DOHH2 (cell line): Measurements from ENCODE around the gene LBH.

Experiments
- H3F3A ChIP-seq: fragments of 200-600 bp; sonication (generic), shearing (Covaris generic); 2 replicates; pipeline ENCODE4 v1.6.0; 2016; ENCODE audit warnings: antibody characterized with exemption, mild to moderate bottlenecking; ENCODE audit not compliant: control insufficient read depth, insufficient read depth
- H3K27ac ChIP-seq: fragments of 200-600 bp; sonication (generic); 2 replicates; pipeline ENCODE4 v1.5.1; 2014; ENCODE audit warnings: low read depth, mild to moderate bottlenecking, low read length, moderate library complexity
- H3K27me3 ChIP-seq: fragments of 200-600 bp; sonication (generic); 2 replicates; pipeline ENCODE4 v1.6.1; 2014; ENCODE audit warnings: mild to moderate bottlenecking, low read length, mixed read lengths; ENCODE audit not compliant: control insufficient read depth
- H3K36me3 ChIP-seq: fragments of 200-600 bp; sonication (generic); 2 replicates; pipeline ENCODE4 v1.6.1; 2014; ENCODE audit warnings: mild to moderate bottlenecking, low read length, moderate library complexity, mixed read lengths; ENCODE audit not compliant: control insufficient read depth
- H3K4me1 ChIP-seq: fragments of 200-600 bp; sonication (generic); 2 replicates; pipeline ENCODE4 v1.6.1; 2014; ENCODE audit warnings: mild to moderate bottlenecking, low read length, mixed read lengths; ENCODE audit not compliant: control insufficient read depth
- H3K4me2 ChIP-seq: fragments of 200-600 bp; sonication (generic); 2 replicates; pipeline ENCODE4 v1.6.0; 2014; ENCODE audit warnings: mild to moderate bottlenecking, low read length, moderate library complexity
- H3K4me3 ChIP-seq: fragments of 200-600 bp; sonication (generic); 2 replicates; pipeline ENCODE4 v1.5.1; 2014; ENCODE audit warnings: mild to moderate bottlenecking, low read length, mixed read lengths
- H3K79me2 ChIP-seq: fragments of 200-600 bp; sonication (generic); 2 replicates; pipeline ENCODE4 v1.6.1; 2014; ENCODE audit warnings: mild to moderate bottlenecking, low read length, mixed read lengths; ENCODE audit not compliant: control insufficient read depth
- H3K9me2 ChIP-seq: fragments of 200-600 bp; sonication (generic); replicated peaks from 2 replicates; pipeline ENCODE4 v1.6.1; 2014; ENCODE audit warnings: mild to moderate bottlenecking, low read length, mixed read lengths; ENCODE audit not compliant: control insufficient read depth
- H3K9me3 ChIP-seq: fragments of 200-600 bp; sonication (generic); 2 replicates; pipeline ENCODE4 v1.6.1; 2014; ENCODE audit warnings: antibody characterized with exemption, low read length, mixed read lengths; ENCODE audit not compliant: control insufficient read depth, insufficient read depth
- H4K20me1 ChIP-seq: fragments of 200-600 bp; sonication (generic); 2 replicates; pipeline ENCODE4 v1.6.0; 2014; ENCODE audit warnings: low read depth, mild to moderate bottlenecking, antibody characterized with exemption, low read length, moderate library complexity; ENCODE audit not compliant: control insufficient read depth, insufficient read depth
- CTCF ChIP-seq: fragments of 200-600 bp; sonication (generic); IDR thresholded peaks from one replicate; pipeline ENCODE4 v1.5.1; 2014; ENCODE audit warnings: antibody characterized with exemption, mild to moderate bottlenecking, low read depth, low read length; ENCODE audit not compliant: poor library complexity, severe bottlenecking
- EZH2phosphoT487 ChIP-seq: fragments of 200-600 bp; sonication (generic); IDR thresholded peaks from 2 replicates; pipeline ENCODE4 v1.6.1; 2017; ENCODE audit warnings: borderline replicate concordance, mild to moderate bottlenecking, antibody characterized with exemption, low read length, moderate library complexity, mixed read lengths

The LBH gene

GRCh38 chr2:30293303-30293921 lies 62.1 kb downstream of the LBH start:
- no peak overlapping the region for H3K27ac ChIP-seq
- no peaks in the 10 kb centered on the region for H3K79me2 ChIP-seq
- H3K9me2 ChIP-seq, result no peaks in the 10 kb centered on the region
- H3K4me1 ChIP-seq, result peaks cover 38% of the 10 kb centered on the region
- H3K27me3 ChIP-seq, result no peaks in the 10 kb centered on the region
- no peak overlapping the region for H3K4me3 ChIP-seq
- H3K36me3 ChIP-seq, result no peaks in the 10 kb centered on the region
- H3F3A ChIP-seq, result peaks cover 7% of the 10 kb centered on the region
- H3K9me3 ChIP-seq, result no peaks in the 10 kb centered on the region
- TF ChIP-seq EZH2phosphoT487 (no peak), CTCF (no peak)
- H3K4me2 ChIP-seq, result peak overlapping the region; percentile 32
- no peaks in the 10 kb centered on the region for H4K20me1 ChIP-seq

- no peak overlapping the region for H3K27ac ChIP-seq
- peaks cover 33% of the 10 kb centered on the region for H3K4me1 ChIP-seq
- no peaks in the 10 kb centered on the region for H3K9me2 ChIP-seq
- H3K79me2 ChIP-seq, result no peaks in the 10 kb centered on the region
- H3K27me3 ChIP-seq, result no peaks in the 10 kb centered on the region
- no peak overlapping the region for H3K4me2 ChIP-seq
- H3K36me3 ChIP-seq, result no peaks in the 10 kb centered on the region
- H4K20me1 ChIP-seq, result no peaks in the 10 kb centered on the region
- H3F3A ChIP-seq, result peaks cover 5% of the 10 kb centered on the region; the same call in 1 of the 2 replicates
- H3K9me3 ChIP-seq, result no peaks in the 10 kb centered on the region
- H3K4me3 ChIP-seq, result no peak overlapping the region
- no peak for TF ChIP-seq CTCF
These were observed 62.8 kb downstream of the LBH start for GRCh38 chr2:30294133-30294532.

GRCh38 chr2:30296496-30296895 lies 65.2 kb downstream of the LBH start:
- no peak overlapping the region for H3K4me2 ChIP-seq
- TF ChIP-seq EZH2phosphoT487, result no peak
- TF ChIP-seq CTCF, result no peak
- H3F3A ChIP-seq, result peaks cover 5% of the 10 kb centered on the region; the same call in 1 of the 2 replicates
- H3K79me2 ChIP-seq, result no peaks in the 10 kb centered on the region
- H3K4me3 ChIP-seq, result no peak overlapping the region
- no peaks in the 10 kb centered on the region for H3K36me3 ChIP-seq
- no peaks in the 10 kb centered on the region for H4K20me1 ChIP-seq
- H3K9me3 ChIP-seq, result no peaks in the 10 kb centered on the region
- H3K27me3 ChIP-seq, result no peaks in the 10 kb centered on the region
- no peaks in the 10 kb centered on the region for H3K9me2 ChIP-seq
- H3K4me1 ChIP-seq, result peaks cover 15% of the 10 kb centered on the region
- H3K27ac ChIP-seq, result no peak overlapping the region

GRCh38 chr2:30298302-30298701 lies 67.0 kb downstream of the LBH start:
- no peak overlapping the region for H3K4me3 ChIP-seq
- no peak overlapping the region for H3K27ac ChIP-seq
- H3K36me3 ChIP-seq, result no peaks in the 10 kb centered on the region
- H3K79me2 ChIP-seq, result no peaks in the 10 kb centered on the region
- H3K9me2 ChIP-seq, result no peaks in the 10 kb centered on the region
- TF ChIP-seq CTCF, result no peak
- no peak for TF ChIP-seq EZH2phosphoT487
- H3K9me3 ChIP-seq, result no peaks in the 10 kb centered on the region
- H3F3A ChIP-seq, result peaks cover 5% of the 10 kb centered on the region; the same call in 1 of the 2 replicates
- H3K4me2 ChIP-seq, result no peak overlapping the region
- H3K27me3 ChIP-seq, result no peaks in the 10 kb centered on the region
- peaks cover 13% of the 10 kb centered on the region for H3K4me1 ChIP-seq
- H4K20me1 ChIP-seq, result no peaks in the 10 kb centered on the region
